A549 (cell line): ENCODE measurements around the gene OR13F1.

Experiments
- POLR2A ChIP-seq: IDR thresholded peaks from 2 replicates; pipeline ENCODE4 v1.6.1; 2012; ENCODE audit warnings: mild to moderate bottlenecking, low read length
- TF ChIP-seq, protein P1 (sequence below): fragments of >200 bp; sonication (Bioruptor Twin); formaldehyde crosslinking; IDR thresholded peaks from 3 replicates; pipeline ENCODE4 v1.5.1; 2016

DNA sequence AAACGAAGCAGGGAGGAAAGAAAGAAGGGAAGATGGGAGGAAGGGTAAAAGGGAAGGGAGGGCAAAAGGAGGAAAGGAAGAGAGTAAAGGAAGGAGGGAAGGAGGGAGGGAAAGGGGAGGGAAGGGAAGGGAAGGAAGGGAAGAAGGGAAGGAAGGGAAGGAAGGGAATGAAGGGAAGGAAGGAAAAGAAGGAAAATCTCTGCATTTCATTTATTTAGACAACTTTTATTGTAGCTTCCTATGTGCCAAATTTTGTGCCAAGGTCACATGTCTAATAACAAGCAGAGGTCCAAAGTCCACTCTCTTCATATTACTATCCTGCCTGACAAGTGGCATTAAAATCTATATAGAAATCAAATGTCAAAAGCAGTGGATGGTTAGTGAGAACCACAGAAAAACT is 35.2 kb downstream of the OR13F1 start:
- TF ChIP-seq, protein P1, sequence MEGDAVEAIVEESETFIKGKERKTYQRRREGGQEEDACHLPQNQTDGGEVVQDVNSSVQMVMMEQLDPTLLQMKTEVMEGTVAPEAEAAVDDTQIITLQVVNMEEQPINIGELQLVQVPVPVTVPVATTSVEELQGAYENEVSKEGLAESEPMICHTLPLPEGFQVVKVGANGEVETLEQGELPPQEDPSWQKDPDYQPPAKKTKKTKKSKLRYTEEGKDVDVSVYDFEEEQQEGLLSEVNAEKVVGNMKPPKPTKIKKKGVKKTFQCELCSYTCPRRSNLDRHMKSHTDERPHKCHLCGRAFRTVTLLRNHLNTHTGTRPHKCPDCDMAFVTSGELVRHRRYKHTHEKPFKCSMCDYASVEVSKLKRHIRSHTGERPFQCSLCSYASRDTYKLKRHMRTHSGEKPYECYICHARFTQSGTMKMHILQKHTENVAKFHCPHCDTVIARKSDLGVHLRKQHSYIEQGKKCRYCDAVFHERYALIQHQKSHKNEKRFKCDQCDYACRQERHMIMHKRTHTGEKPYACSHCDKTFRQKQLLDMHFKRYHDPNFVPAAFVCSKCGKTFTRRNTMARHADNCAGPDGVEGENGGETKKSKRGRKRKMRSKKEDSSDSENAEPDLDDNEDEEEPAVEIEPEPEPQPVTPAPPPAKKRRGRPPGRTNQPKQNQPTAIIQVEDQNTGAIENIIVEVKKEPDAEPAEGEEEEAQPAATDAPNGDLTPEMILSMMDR = no peak
- no peak for TF ChIP-seq POLR2A
